Measurements from ENCODE around the gene FUCA1.

DNA sequence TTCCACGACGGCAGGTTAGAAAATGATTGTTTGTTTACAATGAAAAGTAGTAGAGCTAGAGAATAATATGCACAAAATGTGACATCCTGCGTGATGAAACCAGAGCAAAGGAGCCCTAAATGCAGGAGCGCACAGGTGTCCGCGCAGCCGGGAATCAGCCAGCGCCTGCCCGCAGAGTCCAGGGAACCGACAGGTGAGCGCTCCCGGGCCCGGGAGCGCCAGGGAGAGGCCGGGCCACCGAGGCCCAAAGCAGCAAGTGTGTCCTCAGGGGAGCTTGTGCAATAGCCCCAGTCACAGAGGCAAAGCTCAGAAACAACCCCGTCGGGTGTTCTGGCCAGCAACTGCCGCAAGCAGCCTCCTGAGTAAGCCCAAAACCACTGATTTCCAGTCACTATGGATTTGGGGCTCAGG, 66.7 kb downstream of the FUCA1 start:
- TF ChIP-seq, protein P1, sequence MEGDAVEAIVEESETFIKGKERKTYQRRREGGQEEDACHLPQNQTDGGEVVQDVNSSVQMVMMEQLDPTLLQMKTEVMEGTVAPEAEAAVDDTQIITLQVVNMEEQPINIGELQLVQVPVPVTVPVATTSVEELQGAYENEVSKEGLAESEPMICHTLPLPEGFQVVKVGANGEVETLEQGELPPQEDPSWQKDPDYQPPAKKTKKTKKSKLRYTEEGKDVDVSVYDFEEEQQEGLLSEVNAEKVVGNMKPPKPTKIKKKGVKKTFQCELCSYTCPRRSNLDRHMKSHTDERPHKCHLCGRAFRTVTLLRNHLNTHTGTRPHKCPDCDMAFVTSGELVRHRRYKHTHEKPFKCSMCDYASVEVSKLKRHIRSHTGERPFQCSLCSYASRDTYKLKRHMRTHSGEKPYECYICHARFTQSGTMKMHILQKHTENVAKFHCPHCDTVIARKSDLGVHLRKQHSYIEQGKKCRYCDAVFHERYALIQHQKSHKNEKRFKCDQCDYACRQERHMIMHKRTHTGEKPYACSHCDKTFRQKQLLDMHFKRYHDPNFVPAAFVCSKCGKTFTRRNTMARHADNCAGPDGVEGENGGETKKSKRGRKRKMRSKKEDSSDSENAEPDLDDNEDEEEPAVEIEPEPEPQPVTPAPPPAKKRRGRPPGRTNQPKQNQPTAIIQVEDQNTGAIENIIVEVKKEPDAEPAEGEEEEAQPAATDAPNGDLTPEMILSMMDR (IDR thresholded peaks at IDR 0.05) = no peak
- TF ChIP-seq POLR2A (IDR thresholded peaks at IDR 0.05) (no peak), EP300 (IDR thresholded peaks at IDR 0.05) (no peak)

Measured in tibial nerve (tissue), 4 donors.